Cardiac septum (tissue), 1 donor: Measurements from ENCODE around the gene TM4SF5. TPM values are rescaled to one million over a fixed set of nuclear protein-coding genes. Genes with fewer than 3 reads are reported as not detected.

Source experiments
- DNase-seq: peaks from one replicate; pipeline ENCODE4 v3.0.0-alpha.2; 2020; ENCODE audit warnings: low spot score
- intact Hi-C: fragments of 100-400 bp; cut with DNase I; formaldehyde crosslinking; loops from one replicate; pipeline ENCODE4 v1.14.0; 2022
- total RNA-seq: library from RNA; stranded (reverse); fragmentation: NEBNext Ultra II Directional; extraction: Animal tissue kit (Norgen Biotek cat#: 25700); gene quantifications from one replicate; pipeline ENCODE4 v1.2.1, GENCODE V29; 2021
- donor health status: DM: no; HTN: no; CAD: no.

The TM4SF5 gene
- total RNA-seq, 1 donor from 2014 or later = not detected

- intact Hi-C loops = loop anchor here (2.0 to 5.0 kb wide), 3 partner anchors 56 to 101 kb away; partner anchors contain the start of genes ARRB2 and MED11
Measured at GRCh38 chr17:4788159-4788806, 16.6 kb downstream of the TM4SF5 start.

GRCh38 chr17:4788807-4789700, 17.4 kb downstream of the TM4SF5 start, which contains the start of gene GLTPD2:
Gene GLTPD2, plus strand, starts transcription at chr17:4788964. Its CDS starts 48 bp downstream, at chr17:4789012.
- no peak for DNase-seq
- intact Hi-C loops = loop anchor here (2.0 to 5.0 kb wide), 3 partner anchors 57 to 100 kb away; partner anchors contain the start of genes ARRB2 and MED11

More at GRCh38 chr17:4788159-4788806, 16.6 kb downstream of the TM4SF5 start:
- no peak for DNase-seq

GRCh38 chr17:4789701-4789950, 17.9 kb downstream of the TM4SF5 start:
- intact Hi-C loops = loop anchor here (2.0 to 5.0 kb wide), 3 partner anchors 57 to 99 kb away; partner anchors contain the start of genes ARRB2 and MED11

GRCh38 chr17:4789951-4790704, 18.4 kb downstream of the TM4SF5 start:
- DNase-seq = peak; percentile 94
- intact Hi-C loops = loop anchor here (1.0 to 5.0 kb wide), 5 partner anchors 43 to 99 kb away; partner anchors contain the start of genes ARRB2, MED11 and MINK1

More at GRCh38 chr17:4789701-4789950, 17.9 kb downstream of the TM4SF5 start:
- DNase-seq = no peak

- intact Hi-C loops = loop anchor here (1.0 to 2.0 kb wide), 2 partner anchors 43 to 68 kb away; partner anchors contain the start of gene MINK1
- DNase-seq = no peak
Measured at GRCh38 chr17:4790705-4791088, 19.0 kb downstream of the TM4SF5 start.

GRCh38 chr17:4795168-4795567, 23.5 kb downstream of the TM4SF5 start:
- intact Hi-C loops = no loop called here
- no peak for DNase-seq

GRCh38 chr17:4796552-4796920, 24.9 kb downstream of the TM4SF5 start:
- intact Hi-C loops = loop anchor here (2.0 kb wide), 1 partner anchor 38 kb away; no protein-coding TSS in a partner anchor
- no peak for DNase-seq

- intact Hi-C loops = no loop called here
- DNase-seq = no peak
Measured at GRCh38 chr17:4800462-4801196, 28.9 kb downstream of the TM4SF5 start.

GRCh38 chr17:4802228-4802627, 30.5 kb downstream of the TM4SF5 start, which contains the start of gene C17orf114:
Gene C17orf114, minus strand, starts transcription at chr17:4802328.
- DNase-seq = no peak
- intact Hi-C loops = no loop called here

- intact Hi-C loops = no loop called here
- no peak for DNase-seq
Measured at GRCh38 chr17:4806456-4806776, 34.7 kb downstream of the TM4SF5 start.

GRCh38 chr17:4806777-4807604, 35.3 kb downstream of the TM4SF5 start, which contains the start of gene PLD2:
Gene PLD2, plus strand, starts transcription at chr17:4807152. Its CDS starts 621 bp downstream, at chr17:4807773.
- DNase-seq = peak; percentile 95
- intact Hi-C loops = no loop called here

GRCh38 chr17:4807605-4808377, 36.1 kb downstream of the TM4SF5 start:
- no peak for DNase-seq
- intact Hi-C loops = no loop called here

- no peak for DNase-seq
- intact Hi-C loops = no loop called here
Measured at GRCh38 chr17:4808378-4808767, 36.7 kb downstream of the TM4SF5 start.

GRCh38 chr17:4810696-4811290, 39.1 kb downstream of the TM4SF5 start:
- DNase-seq = no peak
- intact Hi-C loops = no loop called here

GRCh38 chr17:4811471-4811870, 39.8 kb downstream of the TM4SF5 start:
- DNase-seq = no peak
- intact Hi-C loops = no loop called here

GRCh38 chr17:4812690-4813089, 41.0 kb downstream of the TM4SF5 start:
- no peak for DNase-seq

GRCh38 chr17:4815043-4815675, 43.5 kb downstream of the TM4SF5 start:
- no peak for DNase-seq
- intact Hi-C loops = no loop called here

More at GRCh38 chr17:4812690-4813089, 41.0 kb downstream of the TM4SF5 start:
- intact Hi-C loops = no loop called here
